GM19025 (cell line): ENCODE results near the gene RUSF1.
"Not testable (repeated sequence)": the region's sequence is repeated elsewhere in the genome, so short reads cannot be mapped to it uniquely, and the experiment has no call there.

Experiments used
- ATAC-seq: cut with Tn5 transposase; IDR thresholded peaks from one replicate; pipeline ENCODE4 v1.9.1; 2021; ENCODE audit warnings: mild to moderate bottlenecking, low read depth, moderate library complexity; ENCODE audit not compliant: unreplicated experiment

RUSF1 gene

GRCh38 chr16:31458073-31458843 is 49.9 kb downstream of the RUSF1 start:
- no peak for ATAC-seq

- ATAC-seq: no peak
Measured at GRCh38 chr16:31456988-31457360, 51.2 kb downstream of the RUSF1 start.

GRCh38 chr16:31455601-31456314 is 52.4 kb downstream of the RUSF1 start:
- no peak for ATAC-seq

- no peak for ATAC-seq
Measured at GRCh38 chr16:31453255-31454204, 54.7 kb downstream of the RUSF1 start.

DNA sequence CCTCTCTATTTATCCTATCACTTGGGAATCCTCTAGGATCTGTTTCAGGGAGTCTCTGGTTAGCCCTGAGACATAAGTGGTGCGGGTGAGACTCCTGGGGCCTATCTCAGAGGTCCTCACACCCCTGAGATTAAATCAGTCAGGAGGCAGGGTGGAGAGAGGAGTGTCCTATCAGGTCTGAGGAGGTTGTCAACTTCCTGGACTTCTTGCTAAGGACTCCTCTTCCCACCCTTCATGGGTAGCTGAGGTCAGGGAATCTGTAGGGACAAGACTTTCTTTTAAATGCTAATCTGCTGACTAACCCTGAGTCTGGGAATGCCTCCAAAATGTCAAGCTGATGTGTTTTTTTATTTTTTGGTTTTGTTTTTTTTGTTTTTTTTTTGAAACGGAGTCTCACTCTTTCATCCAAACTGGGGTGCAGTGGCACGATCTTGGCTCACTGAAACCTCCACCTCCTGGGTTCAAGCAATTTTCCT is 55.5 kb downstream of the RUSF1 start:
- ATAC-seq: no peak

GRCh38 chr16:31451681-31452351 is 56.4 kb downstream of the RUSF1 start:
- no peak for ATAC-seq

DNA sequence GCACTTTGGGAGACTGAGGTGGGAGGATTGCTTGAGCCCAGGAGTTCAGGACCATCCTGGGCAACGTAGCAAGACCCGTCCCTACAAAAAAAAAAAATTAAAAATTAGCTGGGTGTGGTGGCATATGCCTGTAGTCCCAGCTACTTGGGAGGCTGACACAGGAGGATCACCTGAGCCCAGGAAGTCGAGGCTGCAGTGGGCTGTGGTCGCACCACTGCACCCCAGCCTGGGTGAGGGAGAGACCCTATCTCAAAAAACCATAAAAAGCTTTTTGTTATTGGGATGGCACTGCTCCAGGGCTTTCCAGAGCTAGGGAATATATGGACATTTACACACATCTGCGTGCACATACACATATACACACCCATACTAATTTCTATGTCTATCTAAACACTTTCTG is 57.0 kb downstream of the RUSF1 start:
- no peak for ATAC-seq

DNA sequence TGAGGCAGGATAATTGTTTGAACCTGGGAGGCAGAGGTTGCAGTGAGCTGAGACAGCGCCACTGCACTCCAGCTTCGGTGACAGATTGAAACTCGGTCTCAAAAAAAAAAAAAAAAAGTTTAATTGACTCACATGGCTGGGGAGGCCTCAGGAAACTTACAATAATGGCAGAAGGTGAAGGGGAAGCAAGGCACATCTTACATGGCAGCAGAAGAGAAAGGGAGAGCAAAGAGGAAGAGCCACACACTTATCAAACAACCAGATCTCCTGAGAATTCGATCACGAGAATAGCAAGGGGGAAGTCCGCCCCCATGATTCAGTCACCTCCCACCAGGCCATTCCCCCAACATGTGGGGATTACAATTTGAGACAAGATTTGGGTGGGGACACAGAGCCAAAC is 62.3 kb downstream of the RUSF1 start:
- not testable (repeated sequence) for ATAC-seq

DNA sequence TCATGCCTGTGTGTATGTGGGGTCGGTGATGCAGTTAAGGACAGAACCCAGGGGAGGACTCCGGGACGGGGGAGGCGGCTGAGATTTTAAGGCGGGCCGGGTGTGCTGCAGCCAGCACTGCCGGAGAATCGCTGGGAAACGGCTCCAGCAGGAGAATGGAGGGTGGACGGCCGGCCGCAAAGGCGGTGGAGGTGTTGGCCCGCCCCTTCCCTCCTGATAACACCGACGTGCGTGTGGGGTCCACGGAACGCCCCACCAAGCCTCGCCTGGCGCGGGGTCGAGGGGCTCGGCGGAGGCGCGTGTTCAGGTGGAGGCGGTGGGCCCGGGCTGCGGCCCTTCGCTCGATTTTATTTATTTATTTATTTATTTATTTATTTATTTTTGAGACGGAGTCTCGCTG is 66.2 kb downstream of the RUSF1 start:
- ATAC-seq: no peak

DNA sequence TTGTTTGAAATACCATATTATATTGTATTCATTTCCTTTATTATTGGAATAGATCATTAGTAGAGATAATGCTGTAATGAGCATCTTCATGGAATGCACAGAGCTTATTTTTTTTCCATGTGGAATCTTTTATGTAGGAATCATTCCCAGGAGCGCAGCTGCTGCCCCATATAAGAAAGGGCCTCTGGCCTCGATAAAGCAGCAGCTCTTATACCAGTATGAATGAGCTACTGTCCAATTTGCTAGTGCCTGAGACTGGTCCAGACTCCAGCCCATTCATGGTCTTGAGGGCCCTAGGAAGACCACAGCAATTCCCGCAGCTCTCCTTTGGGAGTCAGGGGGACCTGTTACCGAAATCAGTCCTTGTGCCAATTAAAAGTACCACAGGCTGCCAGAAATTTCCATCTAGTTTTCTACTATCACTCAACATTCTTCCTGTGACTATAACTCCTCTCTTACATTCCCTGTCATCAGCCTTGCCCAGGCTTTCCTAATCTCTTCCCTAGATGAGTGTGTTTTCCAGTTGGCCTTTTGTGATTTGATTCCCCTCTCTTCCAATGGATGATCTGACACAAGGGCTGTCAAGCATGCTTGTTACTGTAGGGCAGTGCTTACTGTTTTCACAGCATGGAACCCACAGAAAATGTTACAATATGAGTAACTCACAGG is 67.5 kb downstream of the RUSF1 start:
- no peak for ATAC-seq

GRCh38 chr16:31439519-31439918 is 68.7 kb downstream of the RUSF1 start:
- no peak for ATAC-seq
